Trophoblast cell (in vitro differentiated cells and primary cell): ENCODE results near the gene CHDH.

Experiments used
- DNase-seq, 2 donors: peaks; one replicate each; pipeline ENCODE4 v3.0.0-alpha.2; 2016
- H2AFZ ChIP-seq: 2 replicates; pipeline ENCODE4 v1.6.1; 2013; ENCODE audit warnings: low read length, moderate library complexity, mild to moderate bottlenecking; ENCODE audit not compliant: insufficient read depth, poor library complexity
- H2AK5ac ChIP-seq: 2 replicates; pipeline ENCODE4 v1.6.1; 2013; ENCODE audit warnings: mild to moderate bottlenecking, low read length
- H2BK120ac ChIP-seq: 2 replicates; pipeline ENCODE4 v1.6.1; 2013; ENCODE audit warnings: low read length, mild to moderate bottlenecking, moderate library complexity; ENCODE audit not compliant: insufficient read depth, poor library complexity
- H2BK12ac ChIP-seq: 2 replicates; pipeline ENCODE4 v1.6.1; 2013; ENCODE audit warnings: mild to moderate bottlenecking, low read length, moderate library complexity
- H2BK5ac ChIP-seq: 2 replicates; pipeline ENCODE4 v1.6.1; 2013; ENCODE audit warnings: low read length, low read depth, moderate library complexity, mild to moderate bottlenecking; ENCODE audit not compliant: poor library complexity
- H3K14ac ChIP-seq: 2 replicates; pipeline ENCODE4 v1.6.1; 2013; ENCODE audit warnings: mild to moderate bottlenecking, low read length
- H3K18ac ChIP-seq: 2 replicates; pipeline ENCODE4 v1.6.1; 2013; ENCODE audit warnings: mild to moderate bottlenecking, low read length
- H3K23ac ChIP-seq: 2 replicates; pipeline ENCODE4 v1.6.1; 2013; ENCODE audit warnings: low read length
- H3K27ac ChIP-seq: 2 replicates; pipeline ENCODE4 v1.5.1; 2013; ENCODE audit warnings: low read depth, mild to moderate bottlenecking, inconsistent platforms, low read length, moderate library complexity
- H3K27me3 ChIP-seq: 2 replicates; pipeline ENCODE4 v1.6.1; 2013; ENCODE audit warnings: inconsistent platforms, mild to moderate bottlenecking, low read length, moderate library complexity; ENCODE audit not compliant: insufficient read depth
- H3K36me3 ChIP-seq, 2 experiments: 1 replicate in 1 of 2; 2 replicates in 1 of 2; pipeline ENCODE4 v1.6.1; 2013; ENCODE audit warnings: low read length in 2 of 2, mild to moderate bottlenecking in 2 of 2, moderate library complexity in 1 of 2; ENCODE audit not compliant: insufficient read depth in 2 of 2, control insufficient read depth in 1 of 2
- H3K4ac ChIP-seq: 2 replicates; pipeline ENCODE4 v1.6.1; 2013; ENCODE audit warnings: low read depth, mild to moderate bottlenecking, low read length, moderate library complexity
- H3K4me1 ChIP-seq, 2 experiments: 1 replicate in 1 of 2; 2 replicates in 1 of 2; pipeline ENCODE4 v1.6.1; 2013; ENCODE audit warnings: low read length in 2 of 2, mild to moderate bottlenecking in 2 of 2, moderate library complexity in 1 of 2; ENCODE audit not compliant: insufficient read depth in 2 of 2, control insufficient read depth in 1 of 2
- H3K4me2 ChIP-seq: 2 replicates; pipeline ENCODE4 v1.6.1; 2013; ENCODE audit warnings: inconsistent platforms, mild to moderate bottlenecking, low read length, moderate library complexity
- H3K4me3 ChIP-seq: 2 replicates; pipeline ENCODE4 v1.5.1; 2013; ENCODE audit warnings: mild to moderate bottlenecking, low read depth, low read length, inconsistent platforms
- H3K79me1 ChIP-seq: one replicate; pipeline ENCODE4 v1.6.1; 2013; ENCODE audit warnings: low read length
- H3K79me2 ChIP-seq: 2 replicates; pipeline ENCODE4 v1.6.1; 2013; ENCODE audit warnings: low read length, mild to moderate bottlenecking; ENCODE audit not compliant: control insufficient read depth, insufficient read depth, poor library complexity
- H3K9ac ChIP-seq: 2 replicates; pipeline ENCODE4 v1.6.1; 2013; ENCODE audit warnings: mild to moderate bottlenecking, low read length
- H3K9me3 ChIP-seq: 2 replicates; pipeline ENCODE4 v1.6.1; 2013; ENCODE audit warnings: low read depth, mild to moderate bottlenecking, control low read depth, inconsistent platforms, low read length; ENCODE audit not compliant: insufficient read depth
- H4K12ac ChIP-seq: 2 replicates; pipeline ENCODE4 v1.6.1; 2013; ENCODE audit warnings: low read depth, mild to moderate bottlenecking, low read length, moderate library complexity
- H4K8ac ChIP-seq: 2 replicates; pipeline ENCODE4 v1.6.1; 2013; ENCODE audit warnings: low read depth, mild to moderate bottlenecking, low read length, moderate library complexity
- H4K91ac ChIP-seq: one replicate; pipeline ENCODE4 v1.6.1; 2013; ENCODE audit warnings: low read depth, mild to moderate bottlenecking, low read length, moderate library complexity
- WGBS: extraction: QIAGEN DNeasy Blood & Tissue Kit; methylation state at CpG from one replicate; pipeline ENCODE4 v1.1.7; 2013; ENCODE audit warnings: missing lambda C conversion rate; ENCODE audit not compliant: insufficient read length, insufficient coverage; ENCODE audit errors: extremely low coverage; 5-methylcytosine and 5-hydroxymethylcytosine counted together

The CHDH gene

GRCh38 chr3:53883008-53883407 lies 36.8 kb upstream of the CHDH start:
- Histone ChIP-seq H3K27ac (no peak overlapping the region), H4K8ac (no peak overlapping the region), H3K36me3 (peaks cover 10 to 19% of the 10 kb centered on the region in 2 experiments)

GRCh38 chr3:53881691-53882593 lies 35.7 kb upstream of the CHDH start, which contains the start of gene ACTR8:
TSS of gene ACTR8 (minus strand) at chr3:53882152. CDS start at chr3:53882101, 51 bp downstream.
- Histone ChIP-seq H2BK5ac (peak within 1 kb of the TSS; percentile 92), H3K4ac (peak within 1 kb of the TSS; percentile 89), H3K36me3 (peaks cover 10 to 23% of the 10 kb centered on the region in 2 experiments), H3K27me3 (no peaks in the 10 kb centered on the region), H4K8ac (peak within 1 kb of the TSS; percentile 89), H4K12ac (peak within 1 kb of the TSS; percentile 96), H3K4me1 (peaks cover 5 to 9% of the 10 kb centered on the region in 2 experiments), H2AFZ (peak within 1 kb of the TSS; percentile 93), H3K4me3 (peak within 1 kb of the TSS; percentile 92), H2BK12ac (no peak within 1 kb of the TSS), H3K4me2 (peak within 1 kb of the TSS; percentile 89), H3K79me2 (peaks cover 5% of the 10 kb centered on the region), H3K9me3 (no peaks in the 10 kb centered on the region), H3K9ac (peak within 1 kb of the TSS; percentile 93), H4K91ac (peak within 1 kb of the TSS; percentile 86), H2BK120ac (peak within 1 kb of the TSS; percentile 59), H3K18ac (peak within 1 kb of the TSS; percentile 98), H2AK5ac (no peak within 1 kb of the TSS), H3K27ac (peak within 1 kb of the TSS; percentile 93), H3K14ac (peak within 1 kb of the TSS; percentile 95), H3K79me1 (peaks cover 6% of the 10 kb centered on the region), H3K23ac (no peak within 1 kb of the TSS)
- DNase-seq: peak; percentile 70 to 84
- no CpG with 5 or more reads among the region's 65 CpGs for whole genome bisulfite sequencing

More at GRCh38 chr3:53883008-53883407, 36.8 kb upstream of the CHDH start:
- Histone ChIP-seq H3K79me1 (peaks cover 6% of the 10 kb centered on the region), H3K9me3 (no peaks in the 10 kb centered on the region), H3K4ac (no peak overlapping the region), H4K12ac (no peak overlapping the region), H3K4me1 (peaks cover 5 to 9% of the 10 kb centered on the region in 2 experiments), H3K18ac (no peak overlapping the region), H2BK12ac (no peak overlapping the region), H3K27me3 (no peaks in the 10 kb centered on the region), H3K4me2 (no peak overlapping the region), H2BK120ac (no peak overlapping the region), H3K4me3 (no peak overlapping the region), H3K14ac (no peak overlapping the region), H3K79me2 (peaks cover 5% of the 10 kb centered on the region), H2BK5ac (no peak overlapping the region), H3K23ac (no peak overlapping the region), H4K91ac (no peak overlapping the region), H2AFZ (no peak overlapping the region), H3K9ac (no peak overlapping the region), H2AK5ac (no peak overlapping the region)
- no CpG with 5 or more reads among the region's 4 CpGs for WGBS
- peak; percentile 76 to 86 for DNase-seq

GRCh38 chr3:53880396-53881345 lies 34.5 kb upstream of the CHDH start:
- Histone ChIP-seq H3K9me3 (no peaks in the 10 kb centered on the region), H2BK120ac (no peak overlapping the region), H2BK12ac (no peak overlapping the region), H3K27ac (no peak overlapping the region), H3K4me3 (no peak overlapping the region), H4K91ac (no peak overlapping the region), H4K8ac (no peak overlapping the region), H2BK5ac (no peak overlapping the region), H3K79me2 (peaks cover 5% of the 10 kb centered on the region), H3K79me1 (peaks cover 6% of the 10 kb centered on the region), H2AFZ (no peak overlapping the region), H3K18ac (no peak overlapping the region), H3K9ac (no peak overlapping the region), H4K12ac (no peak overlapping the region), H3K4me1 (peaks cover 5 to 9% of the 10 kb centered on the region in 2 experiments), H3K4me2 (peak overlapping the region; percentile 86), H3K23ac (no peak overlapping the region), H3K4ac (peak overlapping the region; percentile 5), H3K27me3 (no peaks in the 10 kb centered on the region), H3K36me3 (peaks cover 16 to 26% of the 10 kb centered on the region in 2 experiments), H3K14ac (no peak overlapping the region), H2AK5ac (peak overlapping the region; percentile 12)
- WGBS: no CpG with 5 or more reads among the region's 10 CpGs
- DNase-seq: no peak
